H1 (cell line): Measurements from ENCODE around the gene NOP9. TPM values are rescaled to one million over a fixed set of nuclear protein-coding genes. Genes with fewer than 3 reads are reported as not detected.

Source experiments
- RAD21 ChIP-seq, 2 experiments: IDR thresholded peaks in 1 of 2; conservative IDR thresholded peaks in 1 of 2; 2 replicates each; pipeline ENCODE4 v1.6.1; 2011; ENCODE audit warnings: low read depth in 2 of 2, low read length in 2 of 2, improper control_type of control experiment in 1 of 2, inconsistent platforms in 1 of 2, mild to moderate bottlenecking in 1 of 2, moderate library complexity in 1 of 2
- polyA plus RNA-seq, 7 experiments: library from polyadenylated mRNA; depleted of rRNA in 3 of 7; stranded (reverse) in 5 of 7; unstranded in 2 of 7; fragments of >200 nt in 5 of 7; fragments of 200-250 nt in 2 of 7; gene quantifications; 1 replicate in 5 of 7; 2 replicates in 1 of 7; 4 replicates in 1 of 7; pipeline versions ENCODE4 v1.2.1 to v1.2.3, GENCODE V29; 2011 to 2013; ENCODE audit warnings: missing spikeins in 2 of 7, mixed read lengths in 2 of 7
- total RNA-seq: library from RNA; stranded (reverse); fragmentation: NEBNext Ultra II Directional; extraction: Animal tissue kit (Norgen Biotek cat#: 25700); gene quantifications from 2 replicates; pipeline ENCODE4 v1.2.1, GENCODE V29; 2021
- TF ChIP-seq, protein P1 (sequence below): fragments of 300-600 bp; sonication (generic); IDR thresholded peaks from 2 replicates; pipeline ENCODE4 v1.7.1; 2012; ENCODE audit warnings: low read length, moderate library complexity, mild to moderate bottlenecking, inconsistent platforms; ENCODE audit not compliant: insufficient replicate concordance

NOP9 gene
- total and polyA plus RNA-seq, 2 of the 8 experiments (the other 6 are each of a cell fraction or from before 2014, with no cell fraction given) = 17.8 to 34.8 TPM

DNA sequence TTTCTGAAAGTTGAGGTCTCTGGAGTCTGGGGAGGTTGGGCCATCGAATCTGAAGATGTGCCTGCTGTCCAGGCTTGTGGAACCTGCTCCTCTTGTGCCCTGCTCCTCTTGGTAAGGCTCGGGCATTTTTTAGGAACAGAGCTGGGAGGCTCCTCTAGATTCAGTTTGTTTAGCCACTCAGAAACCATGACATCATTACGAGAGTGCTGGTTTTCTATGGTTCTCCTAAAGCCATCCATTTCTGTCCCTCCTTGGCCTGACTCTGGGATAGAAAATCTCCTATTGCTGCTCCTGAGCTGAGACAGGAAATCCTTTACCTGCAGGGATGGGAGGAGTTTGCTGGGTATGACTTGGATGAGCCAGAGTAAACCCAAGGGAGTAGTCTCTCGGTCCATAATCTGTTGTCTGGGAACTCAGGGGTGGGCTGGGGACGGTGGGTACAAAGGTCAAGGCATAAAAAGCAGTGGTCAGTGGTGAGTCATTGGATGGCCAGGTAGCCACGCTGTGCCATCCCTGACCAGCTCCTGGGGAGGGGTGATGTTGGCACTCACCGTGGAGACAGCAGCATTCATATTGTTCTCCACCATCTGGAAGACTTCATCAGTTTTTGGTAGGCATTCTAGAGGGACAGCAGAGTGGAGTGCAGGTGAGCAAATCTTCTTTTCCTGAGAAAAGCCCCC, 37.6 kb downstream of the NOP9 start (continued):
- no peak for TF ChIP-seq RAD21 (IDR thresholded peaks at IDR 0.05 in 1 of 2, conservative IDR thresholded peaks at IDR 0.05 in 1 of 2; ENCODE audit: low read depth in 2 of 2, low read length in 2 of 2)
- TF ChIP-seq, protein P1, sequence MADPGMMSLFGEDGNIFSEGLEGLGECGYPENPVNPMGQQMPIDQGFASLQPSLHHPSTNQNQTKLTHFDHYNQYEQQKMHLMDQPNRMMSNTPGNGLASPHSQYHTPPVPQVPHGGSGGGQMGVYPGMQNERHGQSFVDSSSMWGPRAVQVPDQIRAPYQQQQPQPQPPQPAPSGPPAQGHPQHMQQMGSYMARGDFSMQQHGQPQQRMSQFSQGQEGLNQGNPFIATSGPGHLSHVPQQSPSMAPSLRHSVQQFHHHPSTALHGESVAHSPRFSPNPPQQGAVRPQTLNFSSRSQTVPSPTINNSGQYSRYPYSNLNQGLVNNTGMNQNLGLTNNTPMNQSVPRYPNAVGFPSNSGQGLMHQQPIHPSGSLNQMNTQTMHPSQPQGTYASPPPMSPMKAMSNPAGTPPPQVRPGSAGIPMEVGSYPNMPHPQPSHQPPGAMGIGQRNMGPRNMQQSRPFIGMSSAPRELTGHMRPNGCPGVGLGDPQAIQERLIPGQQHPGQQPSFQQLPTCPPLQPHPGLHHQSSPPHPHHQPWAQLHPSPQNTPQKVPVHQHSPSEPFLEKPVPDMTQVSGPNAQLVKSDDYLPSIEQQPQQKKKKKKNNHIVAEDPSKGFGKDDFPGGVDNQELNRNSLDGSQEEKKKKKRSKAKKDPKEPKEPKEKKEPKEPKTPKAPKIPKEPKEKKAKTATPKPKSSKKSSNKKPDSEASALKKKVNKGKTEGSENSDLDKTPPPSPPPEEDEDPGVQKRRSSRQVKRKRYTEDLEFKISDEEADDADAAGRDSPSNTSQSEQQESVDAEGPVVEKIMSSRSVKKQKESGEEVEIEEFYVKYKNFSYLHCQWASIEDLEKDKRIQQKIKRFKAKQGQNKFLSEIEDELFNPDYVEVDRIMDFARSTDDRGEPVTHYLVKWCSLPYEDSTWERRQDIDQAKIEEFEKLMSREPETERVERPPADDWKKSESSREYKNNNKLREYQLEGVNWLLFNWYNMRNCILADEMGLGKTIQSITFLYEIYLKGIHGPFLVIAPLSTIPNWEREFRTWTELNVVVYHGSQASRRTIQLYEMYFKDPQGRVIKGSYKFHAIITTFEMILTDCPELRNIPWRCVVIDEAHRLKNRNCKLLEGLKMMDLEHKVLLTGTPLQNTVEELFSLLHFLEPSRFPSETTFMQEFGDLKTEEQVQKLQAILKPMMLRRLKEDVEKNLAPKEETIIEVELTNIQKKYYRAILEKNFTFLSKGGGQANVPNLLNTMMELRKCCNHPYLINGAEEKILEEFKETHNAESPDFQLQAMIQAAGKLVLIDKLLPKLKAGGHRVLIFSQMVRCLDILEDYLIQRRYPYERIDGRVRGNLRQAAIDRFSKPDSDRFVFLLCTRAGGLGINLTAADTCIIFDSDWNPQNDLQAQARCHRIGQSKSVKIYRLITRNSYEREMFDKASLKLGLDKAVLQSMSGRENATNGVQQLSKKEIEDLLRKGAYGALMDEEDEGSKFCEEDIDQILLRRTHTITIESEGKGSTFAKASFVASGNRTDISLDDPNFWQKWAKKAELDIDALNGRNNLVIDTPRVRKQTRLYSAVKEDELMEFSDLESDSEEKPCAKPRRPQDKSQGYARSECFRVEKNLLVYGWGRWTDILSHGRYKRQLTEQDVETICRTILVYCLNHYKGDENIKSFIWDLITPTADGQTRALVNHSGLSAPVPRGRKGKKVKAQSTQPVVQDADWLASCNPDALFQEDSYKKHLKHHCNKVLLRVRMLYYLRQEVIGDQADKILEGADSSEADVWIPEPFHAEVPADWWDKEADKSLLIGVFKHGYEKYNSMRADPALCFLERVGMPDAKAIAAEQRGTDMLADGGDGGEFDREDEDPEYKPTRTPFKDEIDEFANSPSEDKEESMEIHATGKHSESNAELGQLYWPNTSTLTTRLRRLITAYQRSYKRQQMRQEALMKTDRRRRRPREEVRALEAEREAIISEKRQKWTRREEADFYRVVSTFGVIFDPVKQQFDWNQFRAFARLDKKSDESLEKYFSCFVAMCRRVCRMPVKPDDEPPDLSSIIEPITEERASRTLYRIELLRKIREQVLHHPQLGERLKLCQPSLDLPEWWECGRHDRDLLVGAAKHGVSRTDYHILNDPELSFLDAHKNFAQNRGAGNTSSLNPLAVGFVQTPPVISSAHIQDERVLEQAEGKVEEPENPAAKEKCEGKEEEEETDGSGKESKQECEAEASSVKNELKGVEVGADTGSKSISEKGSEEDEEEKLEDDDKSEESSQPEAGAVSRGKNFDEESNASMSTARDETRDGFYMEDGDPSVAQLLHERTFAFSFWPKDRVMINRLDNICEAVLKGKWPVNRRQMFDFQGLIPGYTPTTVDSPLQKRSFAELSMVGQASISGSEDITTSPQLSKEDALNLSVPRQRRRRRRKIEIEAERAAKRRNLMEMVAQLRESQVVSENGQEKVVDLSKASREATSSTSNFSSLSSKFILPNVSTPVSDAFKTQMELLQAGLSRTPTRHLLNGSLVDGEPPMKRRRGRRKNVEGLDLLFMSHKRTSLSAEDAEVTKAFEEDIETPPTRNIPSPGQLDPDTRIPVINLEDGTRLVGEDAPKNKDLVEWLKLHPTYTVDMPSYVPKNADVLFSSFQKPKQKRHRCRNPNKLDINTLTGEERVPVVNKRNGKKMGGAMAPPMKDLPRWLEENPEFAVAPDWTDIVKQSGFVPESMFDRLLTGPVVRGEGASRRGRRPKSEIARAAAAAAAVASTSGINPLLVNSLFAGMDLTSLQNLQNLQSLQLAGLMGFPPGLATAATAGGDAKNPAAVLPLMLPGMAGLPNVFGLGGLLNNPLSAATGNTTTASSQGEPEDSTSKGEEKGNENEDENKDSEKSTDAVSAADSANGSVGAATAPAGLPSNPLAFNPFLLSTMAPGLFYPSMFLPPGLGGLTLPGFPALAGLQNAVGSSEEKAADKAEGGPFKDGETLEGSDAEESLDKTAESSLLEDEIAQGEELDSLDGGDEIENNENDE = no peak
